Ovary (tissue), 3 donors: Measurements from ENCODE around the gene DEF6.

ENCODE experiments used
- POLR2A ChIP-seq: fragments of 450-650 bp; IDR thresholded peaks from one replicate; pipeline ENCODE4 v1.6.1; 2017; ENCODE audit warnings: antibody characterized with exemption, mild to moderate bottlenecking, moderate library complexity
- TF ChIP-seq, protein P1 (sequence below), 3 donors: fragments of 450-650 bp in 2 of 3; fragments of 200-600 bp in 1 of 3; IDR thresholded peaks; one replicate each; pipeline versions ENCODE4 v1.5.1 to v1.8.0; 2016 to 2022; ENCODE audit warnings: antibody characterized with exemption in 3 of 3, mild to moderate bottlenecking in 1 of 3
- donor health status: DM: no; HTN: no; CAD: no.

DNA sequence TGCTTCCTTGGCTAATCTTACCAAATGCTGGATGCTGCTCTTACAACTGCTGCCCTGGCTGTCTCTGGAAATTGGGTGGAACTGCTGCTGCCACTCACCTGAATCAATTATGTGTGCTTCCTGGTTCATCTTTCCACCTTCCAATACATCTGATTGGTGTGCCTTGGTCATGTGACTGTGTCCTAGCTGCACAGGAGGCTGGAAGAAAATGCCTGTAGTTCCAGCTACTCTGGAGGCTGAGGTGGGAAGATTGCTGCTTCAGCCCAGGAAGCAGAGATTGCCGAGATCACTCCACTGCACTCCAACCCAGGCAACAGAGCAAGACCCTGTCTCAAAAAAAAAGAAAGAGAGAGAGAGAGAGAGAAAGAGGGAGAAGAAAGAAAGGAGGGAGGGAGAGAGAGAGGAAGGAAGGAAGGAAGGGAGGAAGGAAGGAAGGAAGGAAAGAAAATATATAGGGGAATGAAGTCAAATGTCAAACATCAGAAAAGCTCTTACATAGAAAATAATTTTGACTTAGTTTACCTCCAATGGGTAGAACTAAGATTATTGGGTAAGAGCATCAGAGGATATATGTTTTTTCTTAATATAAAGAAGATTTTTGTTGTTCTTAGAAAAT lies 30.6 kb downstream of the DEF6 start:
- TF ChIP-seq, protein P1, sequence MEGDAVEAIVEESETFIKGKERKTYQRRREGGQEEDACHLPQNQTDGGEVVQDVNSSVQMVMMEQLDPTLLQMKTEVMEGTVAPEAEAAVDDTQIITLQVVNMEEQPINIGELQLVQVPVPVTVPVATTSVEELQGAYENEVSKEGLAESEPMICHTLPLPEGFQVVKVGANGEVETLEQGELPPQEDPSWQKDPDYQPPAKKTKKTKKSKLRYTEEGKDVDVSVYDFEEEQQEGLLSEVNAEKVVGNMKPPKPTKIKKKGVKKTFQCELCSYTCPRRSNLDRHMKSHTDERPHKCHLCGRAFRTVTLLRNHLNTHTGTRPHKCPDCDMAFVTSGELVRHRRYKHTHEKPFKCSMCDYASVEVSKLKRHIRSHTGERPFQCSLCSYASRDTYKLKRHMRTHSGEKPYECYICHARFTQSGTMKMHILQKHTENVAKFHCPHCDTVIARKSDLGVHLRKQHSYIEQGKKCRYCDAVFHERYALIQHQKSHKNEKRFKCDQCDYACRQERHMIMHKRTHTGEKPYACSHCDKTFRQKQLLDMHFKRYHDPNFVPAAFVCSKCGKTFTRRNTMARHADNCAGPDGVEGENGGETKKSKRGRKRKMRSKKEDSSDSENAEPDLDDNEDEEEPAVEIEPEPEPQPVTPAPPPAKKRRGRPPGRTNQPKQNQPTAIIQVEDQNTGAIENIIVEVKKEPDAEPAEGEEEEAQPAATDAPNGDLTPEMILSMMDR (IDR thresholded peaks at IDR 0.05): no peak
- no peak for TF ChIP-seq POLR2A
